Vagina (tissue), 2 donors: ENCODE results near the gene IQGAP2.

Experiments used
- CTCF ChIP-seq, 3 experiments: fragments of 450-650 bp in 2 of 3; fragments of 200-600 bp in 1 of 3; sonication (generic) in 1 of 3; IDR thresholded peaks; one replicate each; pipeline ENCODE4 v1.5.1; 2017 to 2019; ENCODE audit warnings: antibody characterized with exemption in 3 of 3, mild to moderate bottlenecking in 2 of 3, moderate library complexity in 2 of 3
- POLR2A ChIP-seq, 2 donors: fragments of 450-650 bp; IDR thresholded peaks; one replicate each; pipeline ENCODE4 v1.6.1; 2017; ENCODE audit warnings: antibody characterized with exemption in 2 of 2, mild to moderate bottlenecking in 2 of 2, moderate library complexity in 2 of 2
- POLR2AphosphoS5 ChIP-seq, 2 donors: sonication (generic); formaldehyde crosslinking; IDR thresholded peaks; one replicate each; pipeline ENCODE4 v1.9.0; 2017; ENCODE audit warnings: antibody characterized with exemption in 2 of 2, mild to moderate bottlenecking in 2 of 2, low read depth in 1 of 2; ENCODE audit not compliant: insufficient read depth in 1 of 2

- no peak for TF ChIP-seq CTCF (IDR thresholded peaks at IDR 0.05)
- no peak for TF ChIP-seq POLR2A (IDR thresholded peaks at IDR 0.05)
- no peak for TF ChIP-seq POLR2AphosphoS5 (IDR thresholded peaks at IDR 0.05; ENCODE audit: insufficient read depth in 1 of 2, low read depth in 1 of 2)
Measured at GRCh38 chr5:76688212-76688611, 285.1 kb downstream of the IQGAP2 start.
